Measurements from ENCODE around the gene ZSWIM7. TPM values are rescaled to one million over a fixed set of nuclear protein-coding genes. Genes with fewer than 3 reads are reported as not detected.
A peak's percentile ranks its signal among the peaks of the same experiment; 100 is the strongest.

ZSWIM7 gene
- total RNA-seq, 1 experiment from 2014 or later = 41.3 TPM

DNA sequence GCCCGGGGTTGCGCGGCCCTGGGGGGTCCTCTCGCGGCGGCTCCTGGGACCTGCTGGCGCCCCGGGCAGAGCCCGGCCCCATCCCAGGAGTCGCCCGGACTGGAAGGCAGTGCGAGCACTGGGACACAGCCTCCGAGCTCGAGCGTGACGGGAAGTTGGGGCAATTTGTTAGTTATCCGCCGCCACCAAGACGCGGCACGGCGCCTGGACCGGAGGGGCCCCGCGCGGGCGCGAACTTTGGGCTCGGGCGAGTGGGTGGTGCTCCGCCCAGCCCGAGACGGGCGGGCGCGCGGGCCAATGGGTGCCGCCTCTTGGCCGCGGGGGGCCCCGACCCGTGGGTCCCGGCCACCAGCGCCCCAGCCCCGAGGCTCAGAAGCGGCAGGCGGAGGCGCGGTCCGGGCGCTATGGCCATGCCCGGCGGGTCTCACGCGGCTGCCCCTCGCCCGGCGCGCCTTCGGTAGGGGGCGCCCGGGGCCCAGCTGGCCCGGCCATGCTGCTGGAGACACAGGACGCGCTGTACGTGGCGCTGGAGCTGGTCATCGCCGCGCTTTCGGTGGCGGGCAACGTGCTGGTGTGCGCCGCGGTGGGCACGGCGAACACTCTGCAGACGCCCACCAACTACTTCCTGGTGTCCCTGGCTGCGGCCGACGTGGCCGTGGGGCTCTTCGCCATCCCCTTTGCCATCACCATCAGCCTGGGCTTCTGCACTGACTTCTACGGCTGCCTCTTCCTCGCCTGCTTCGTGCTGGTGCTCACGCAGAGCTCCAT is 54.6 kb downstream of the ZSWIM7 start, which contains the start of gene ADORA2B (continued):
- TF ChIP-seq, protein P1, sequence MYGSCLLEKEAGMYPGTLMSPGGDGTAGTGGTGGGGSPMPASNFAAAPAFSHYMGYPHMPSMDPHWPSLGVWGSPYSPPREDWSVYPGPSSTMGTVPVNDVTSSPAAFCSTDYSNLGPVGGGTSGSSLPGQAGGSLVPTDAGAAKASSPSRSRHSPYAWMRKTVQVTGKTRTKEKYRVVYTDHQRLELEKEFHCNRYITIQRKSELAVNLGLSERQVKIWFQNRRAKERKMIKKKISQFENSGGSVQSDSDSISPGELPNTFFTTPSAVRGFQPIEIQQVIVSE (CRISPR knock-in tag; IDR thresholded peaks at IDR 0.05; ENCODE audit: borderline replicate concordance) = no peak
- TF ChIP-seq IRF2 (CRISPR knock-in tag; IDR thresholded peaks at IDR 0.05; ENCODE audit: borderline replicate concordance, low read depth) (no peak), ZNF263 (CRISPR knock-in tag; IDR thresholded peaks at IDR 0.05; ENCODE audit: low read depth) (no peak; the same call in 1 of the 2 replicates), CBFB (CRISPR knock-in tag; IDR thresholded peaks at IDR 0.05; ENCODE audit: low read depth) (peak; percentile 24; the same call in 1 of the 2 replicates), MXD4 (CRISPR knock-in tag; IDR thresholded peaks at IDR 0.05; ENCODE audit: borderline replicate concordance) (no peak), ZBTB21 (CRISPR knock-in tag; IDR thresholded peaks at IDR 0.05; ENCODE audit: borderline replicate concordance) (peak; percentile 63; the same call in 1 of the 2 replicates), ZNF219 (CRISPR knock-in tag; IDR thresholded peaks at IDR 0.05; ENCODE audit: borderline replicate concordance) (no peak), NFE2L1 (CRISPR knock-in tag; IDR thresholded peaks at IDR 0.05) (peak; percentile 88), TEAD1 (CRISPR knock-in tag; IDR thresholded peaks at IDR 0.05) (peak; percentile 92), FOXK1 (CRISPR knock-in tag; IDR thresholded peaks at IDR 0.05) (peak; percentile 77; the same call in 1 of the 2 replicates), ZNF416 (CRISPR knock-in tag; IDR thresholded peaks at IDR 0.05) (no peak), SP1 (CRISPR knock-in tag; conservative IDR thresholded peaks at IDR 0.05) (peak; percentile 61; the same call in 1 of the 2 replicates), TCF7 (CRISPR knock-in tag; IDR thresholded peaks at IDR 0.05; ENCODE audit: low read depth) (peak; percentile 88; the same call in 1 of the 2 replicates), SMAD3 (CRISPR knock-in tag; IDR thresholded peaks at IDR 0.05; ENCODE audit: borderline replicate concordance) (peak; percentile 69; the same call in 1 of the 2 replicates), TEAD4 (CRISPR knock-in tag; IDR thresholded peaks at IDR 0.05) (no peak)
- TF ChIP-seq, protein P2, sequence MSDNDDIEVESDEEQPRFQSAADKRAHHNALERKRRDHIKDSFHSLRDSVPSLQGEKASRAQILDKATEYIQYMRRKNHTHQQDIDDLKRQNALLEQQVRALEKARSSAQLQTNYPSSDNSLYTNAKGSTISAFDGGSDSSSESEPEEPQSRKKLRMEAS (CRISPR knock-in tag; IDR thresholded peaks at IDR 0.05) = peak; percentile 97
- TF ChIP-seq, protein P3, sequence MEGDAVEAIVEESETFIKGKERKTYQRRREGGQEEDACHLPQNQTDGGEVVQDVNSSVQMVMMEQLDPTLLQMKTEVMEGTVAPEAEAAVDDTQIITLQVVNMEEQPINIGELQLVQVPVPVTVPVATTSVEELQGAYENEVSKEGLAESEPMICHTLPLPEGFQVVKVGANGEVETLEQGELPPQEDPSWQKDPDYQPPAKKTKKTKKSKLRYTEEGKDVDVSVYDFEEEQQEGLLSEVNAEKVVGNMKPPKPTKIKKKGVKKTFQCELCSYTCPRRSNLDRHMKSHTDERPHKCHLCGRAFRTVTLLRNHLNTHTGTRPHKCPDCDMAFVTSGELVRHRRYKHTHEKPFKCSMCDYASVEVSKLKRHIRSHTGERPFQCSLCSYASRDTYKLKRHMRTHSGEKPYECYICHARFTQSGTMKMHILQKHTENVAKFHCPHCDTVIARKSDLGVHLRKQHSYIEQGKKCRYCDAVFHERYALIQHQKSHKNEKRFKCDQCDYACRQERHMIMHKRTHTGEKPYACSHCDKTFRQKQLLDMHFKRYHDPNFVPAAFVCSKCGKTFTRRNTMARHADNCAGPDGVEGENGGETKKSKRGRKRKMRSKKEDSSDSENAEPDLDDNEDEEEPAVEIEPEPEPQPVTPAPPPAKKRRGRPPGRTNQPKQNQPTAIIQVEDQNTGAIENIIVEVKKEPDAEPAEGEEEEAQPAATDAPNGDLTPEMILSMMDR (IDR thresholded peaks at IDR 0.05) = no peak
- TF ChIP-seq, protein P4, sequence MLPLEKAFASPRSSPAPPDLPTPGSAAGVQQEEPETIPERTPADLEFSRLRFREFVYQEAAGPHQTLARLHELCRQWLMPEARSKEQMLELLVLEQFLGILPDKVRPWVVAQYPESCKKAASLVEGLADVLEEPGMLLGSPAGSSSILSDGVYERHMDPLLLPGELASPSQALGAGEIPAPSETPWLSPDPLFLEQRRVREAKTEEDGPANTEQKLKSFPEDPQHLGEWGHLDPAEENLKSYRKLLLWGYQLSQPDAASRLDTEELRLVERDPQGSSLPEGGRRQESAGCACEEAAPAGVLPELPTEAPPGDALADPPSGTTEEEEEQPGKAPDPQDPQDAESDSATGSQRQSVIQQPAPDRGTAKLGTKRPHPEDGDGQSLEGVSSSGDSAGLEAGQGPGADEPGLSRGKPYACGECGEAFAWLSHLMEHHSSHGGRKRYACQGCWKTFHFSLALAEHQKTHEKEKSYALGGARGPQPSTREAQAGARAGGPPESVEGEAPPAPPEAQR (CRISPR knock-in tag; IDR thresholded peaks at IDR 0.05) = no peak
- TF ChIP-seq, protein P5, sequence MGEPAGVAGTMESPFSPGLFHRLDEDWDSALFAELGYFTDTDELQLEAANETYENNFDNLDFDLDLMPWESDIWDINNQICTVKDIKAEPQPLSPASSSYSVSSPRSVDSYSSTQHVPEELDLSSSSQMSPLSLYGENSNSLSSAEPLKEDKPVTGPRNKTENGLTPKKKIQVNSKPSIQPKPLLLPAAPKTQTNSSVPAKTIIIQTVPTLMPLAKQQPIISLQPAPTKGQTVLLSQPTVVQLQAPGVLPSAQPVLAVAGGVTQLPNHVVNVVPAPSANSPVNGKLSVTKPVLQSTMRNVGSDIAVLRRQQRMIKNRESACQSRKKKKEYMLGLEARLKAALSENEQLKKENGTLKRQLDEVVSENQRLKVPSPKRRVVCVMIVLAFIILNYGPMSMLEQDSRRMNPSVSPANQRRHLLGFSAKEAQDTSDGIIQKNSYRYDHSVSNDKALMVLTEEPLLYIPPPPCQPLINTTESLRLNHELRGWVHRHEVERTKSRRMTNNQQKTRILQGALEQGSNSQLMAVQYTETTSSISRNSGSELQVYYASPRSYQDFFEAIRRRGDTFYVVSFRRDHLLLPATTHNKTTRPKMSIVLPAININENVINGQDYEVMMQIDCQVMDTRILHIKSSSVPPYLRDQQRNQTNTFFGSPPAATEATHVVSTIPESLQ (CRISPR knock-in tag; IDR thresholded peaks at IDR 0.05) = no peak
- TF ChIP-seq, protein P6, sequence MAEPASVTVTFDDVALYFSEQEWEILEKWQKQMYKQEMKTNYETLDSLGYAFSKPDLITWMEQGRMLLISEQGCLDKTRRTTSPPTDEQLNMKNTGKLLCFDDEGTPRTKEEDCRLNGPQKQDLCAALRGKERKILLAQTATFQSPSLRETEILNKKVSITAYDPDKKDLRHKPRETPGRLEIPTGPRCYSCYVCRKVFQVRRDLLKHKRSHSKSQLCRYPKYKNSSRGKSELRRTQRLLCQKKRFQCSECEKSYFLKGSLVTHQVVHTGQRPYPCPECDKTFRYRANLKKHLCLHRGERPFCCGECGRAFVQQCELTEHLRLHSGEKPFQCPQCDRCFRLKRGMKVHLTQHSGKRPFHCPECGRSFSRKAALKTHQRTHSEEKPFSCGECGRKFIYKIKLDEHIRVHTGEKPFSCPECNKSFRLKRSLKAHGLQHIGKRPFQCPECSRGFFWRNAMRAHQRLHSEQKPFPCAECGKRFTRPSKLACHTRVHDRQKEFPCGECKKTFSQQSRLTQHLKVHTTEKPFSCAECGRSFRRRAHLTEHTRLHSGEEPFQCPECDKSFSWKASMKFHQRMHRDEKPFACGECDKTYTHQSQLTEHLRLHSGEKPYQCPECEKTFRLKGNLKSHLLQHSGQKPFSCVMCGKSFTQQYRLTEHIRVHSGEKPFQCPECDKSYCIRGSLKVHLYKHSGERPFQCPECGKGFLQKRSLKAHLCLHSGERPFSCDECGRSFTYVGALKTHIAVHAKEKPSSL (CRISPR knock-in tag; conservative IDR thresholded peaks at IDR 0.05) = no peak
- TF ChIP-seq, protein P7, sequence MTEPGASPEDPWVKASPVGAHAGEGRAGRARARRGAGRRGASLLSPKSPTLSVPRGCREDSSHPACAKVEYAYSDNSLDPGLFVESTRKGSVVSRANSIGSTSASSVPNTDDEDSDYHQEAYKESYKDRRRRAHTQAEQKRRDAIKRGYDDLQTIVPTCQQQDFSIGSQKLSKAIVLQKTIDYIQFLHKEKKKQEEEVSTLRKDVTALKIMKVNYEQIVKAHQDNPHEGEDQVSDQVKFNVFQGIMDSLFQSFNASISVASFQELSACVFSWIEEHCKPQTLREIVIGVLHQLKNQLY (CRISPR knock-in tag; IDR thresholded peaks at IDR 0.05) = no peak
- TF ChIP-seq, protein P8, sequence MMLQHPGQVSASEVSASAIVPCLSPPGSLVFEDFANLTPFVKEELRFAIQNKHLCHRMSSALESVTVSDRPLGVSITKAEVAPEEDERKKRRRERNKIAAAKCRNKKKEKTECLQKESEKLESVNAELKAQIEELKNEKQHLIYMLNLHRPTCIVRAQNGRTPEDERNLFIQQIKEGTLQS (CRISPR knock-in tag; conservative IDR thresholded peaks at IDR 0.05) = no peak
- TF ChIP-seq, protein P9, sequence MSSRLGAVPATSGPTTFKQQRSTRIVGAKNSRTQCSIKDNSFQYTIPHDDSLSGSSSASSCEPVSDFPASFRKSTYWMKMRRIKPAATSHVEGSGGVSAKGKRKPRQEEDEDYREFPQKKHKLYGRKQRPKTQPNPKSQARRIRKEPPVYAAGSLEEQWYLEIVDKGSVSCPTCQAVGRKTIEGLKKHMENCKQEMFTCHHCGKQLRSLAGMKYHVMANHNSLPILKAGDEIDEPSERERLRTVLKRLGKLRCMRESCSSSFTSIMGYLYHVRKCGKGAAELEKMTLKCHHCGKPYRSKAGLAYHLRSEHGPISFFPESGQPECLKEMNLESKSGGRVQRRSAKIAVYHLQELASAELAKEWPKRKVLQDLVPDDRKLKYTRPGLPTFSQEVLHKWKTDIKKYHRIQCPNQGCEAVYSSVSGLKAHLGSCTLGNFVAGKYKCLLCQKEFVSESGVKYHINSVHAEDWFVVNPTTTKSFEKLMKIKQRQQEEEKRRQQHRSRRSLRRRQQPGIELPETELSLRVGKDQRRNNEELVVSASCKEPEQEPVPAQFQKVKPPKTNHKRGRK (CRISPR knock-in tag; IDR thresholded peaks at IDR 0.05; ENCODE audit: borderline replicate concordance) = no peak
- TF ChIP-seq, protein P10, sequence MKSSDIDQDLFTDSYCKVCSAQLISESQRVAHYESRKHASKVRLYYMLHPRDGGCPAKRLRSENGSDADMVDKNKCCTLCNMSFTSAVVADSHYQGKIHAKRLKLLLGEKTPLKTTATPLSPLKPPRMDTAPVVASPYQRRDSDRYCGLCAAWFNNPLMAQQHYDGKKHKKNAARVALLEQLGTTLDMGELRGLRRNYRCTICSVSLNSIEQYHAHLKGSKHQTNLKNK (CRISPR knock-in tag; IDR thresholded peaks at IDR 0.05) = no peak
- TF ChIP-seq, protein P11, sequence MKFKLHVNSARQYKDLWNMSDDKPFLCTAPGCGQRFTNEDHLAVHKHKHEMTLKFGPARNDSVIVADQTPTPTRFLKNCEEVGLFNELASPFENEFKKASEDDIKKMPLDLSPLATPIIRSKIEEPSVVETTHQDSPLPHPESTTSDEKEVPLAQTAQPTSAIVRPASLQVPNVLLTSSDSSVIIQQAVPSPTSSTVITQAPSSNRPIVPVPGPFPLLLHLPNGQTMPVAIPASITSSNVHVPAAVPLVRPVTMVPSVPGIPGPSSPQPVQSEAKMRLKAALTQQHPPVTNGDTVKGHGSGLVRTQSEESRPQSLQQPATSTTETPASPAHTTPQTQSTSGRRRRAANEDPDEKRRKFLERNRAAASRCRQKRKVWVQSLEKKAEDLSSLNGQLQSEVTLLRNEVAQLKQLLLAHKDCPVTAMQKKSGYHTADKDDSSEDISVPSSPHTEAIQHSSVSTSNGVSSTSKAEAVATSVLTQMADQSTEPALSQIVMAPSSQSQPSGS (CRISPR knock-in tag; IDR thresholded peaks at IDR 0.05; ENCODE audit: borderline replicate concordance, low read depth) = no peak

Measured in WTC11 (cell line).